Tibial nerve (tissue), 4 donors: Measurements from ENCODE around the gene KPNA6. TPM values are rescaled to one million over a fixed set of nuclear protein-coding genes. Genes with fewer than 3 reads are reported as not detected.
"Not testable (repeated sequence)": the region's sequence is repeated elsewhere in the genome, so short reads cannot be mapped to it uniquely, and the experiment has no call there.

Experiments
- DNase-seq, 2 donors: peaks; one replicate each; pipeline ENCODE4 v3.0.0-alpha.2; 2019; ENCODE audit warnings: low spot score in 2 of 2
- H3K27ac ChIP-seq, 4 donors: fragments of 200-600 bp; sonication (generic) in 3 of 4; one replicate each; pipeline ENCODE4 v1.5.1; 2017 to 2019; ENCODE audit warnings: mild to moderate bottlenecking in 1 of 4
- H3K27me3 ChIP-seq, 2 donors: fragments of 200-600 bp; sonication (generic) in 1 of 2; one replicate each; pipeline versions ENCODE4 v1.5.1 to v1.6.0; 2017 to 2019
- H3K36me3 ChIP-seq, 3 donors: fragments of 200-600 bp; sonication (generic); one replicate each; pipeline ENCODE4 v1.5.1; 2018 to 2019
- H3K4me1 ChIP-seq, 4 donors: fragments of 200-600 bp; sonication (generic) in 3 of 4; one replicate each; pipeline ENCODE4 v1.5.1; 2017 to 2019
- H3K4me3 ChIP-seq, 4 donors: fragments of 200-600 bp; sonication (generic) in 3 of 4; one replicate each; pipeline ENCODE4 v1.5.1; 2017 to 2019; ENCODE audit warnings: mild to moderate bottlenecking in 1 of 4, moderate library complexity in 1 of 4
- H3K9me3 ChIP-seq, 4 donors: fragments of 200-600 bp; sonication (generic) in 3 of 4; one replicate each; pipeline ENCODE4 v1.5.1; 2017 to 2019
- EP300 ChIP-seq, 2 donors: sonication (generic); formaldehyde crosslinking; IDR thresholded peaks; one replicate each; pipeline ENCODE4 v1.6.1; 2017; ENCODE audit warnings: antibody characterized with exemption in 2 of 2, mild to moderate bottlenecking in 1 of 2
- POLR2A ChIP-seq, 2 donors: fragments of 450-650 bp; IDR thresholded peaks; one replicate each; pipeline ENCODE4 v1.6.1; 2017; ENCODE audit warnings: antibody characterized with exemption in 2 of 2, mild to moderate bottlenecking in 2 of 2, moderate library complexity in 2 of 2
- WGBS, 2 donors: methylation state at CpG; one replicate each; pipeline ENCODE4 v1.1.5; 2018; 5-methylcytosine and 5-hydroxymethylcytosine counted together
- total RNA-seq, 4 donors: library from RNA; depleted of rRNA; stranded (reverse); fragments of >200 nt; gene quantifications; one replicate each; pipeline ENCODE4 v1.1.0, GENCODE V29; 2016
- TF ChIP-seq, protein P1 (sequence below), 5 experiments: fragments of 200-600 bp in 3 of 5; fragments of 450-650 bp in 2 of 5; sonication (generic) in 3 of 5; IDR thresholded peaks; one replicate each; pipeline ENCODE4 v1.5.1; 2016 to 2019; ENCODE audit warnings: antibody characterized with exemption in 5 of 5, mild to moderate bottlenecking in 3 of 5, moderate library complexity in 2 of 5

The KPNA6 gene
- total RNA-seq = 10 to 100 TPM; 30.3 to 39.3 (median 33.5) TPM

DNA sequence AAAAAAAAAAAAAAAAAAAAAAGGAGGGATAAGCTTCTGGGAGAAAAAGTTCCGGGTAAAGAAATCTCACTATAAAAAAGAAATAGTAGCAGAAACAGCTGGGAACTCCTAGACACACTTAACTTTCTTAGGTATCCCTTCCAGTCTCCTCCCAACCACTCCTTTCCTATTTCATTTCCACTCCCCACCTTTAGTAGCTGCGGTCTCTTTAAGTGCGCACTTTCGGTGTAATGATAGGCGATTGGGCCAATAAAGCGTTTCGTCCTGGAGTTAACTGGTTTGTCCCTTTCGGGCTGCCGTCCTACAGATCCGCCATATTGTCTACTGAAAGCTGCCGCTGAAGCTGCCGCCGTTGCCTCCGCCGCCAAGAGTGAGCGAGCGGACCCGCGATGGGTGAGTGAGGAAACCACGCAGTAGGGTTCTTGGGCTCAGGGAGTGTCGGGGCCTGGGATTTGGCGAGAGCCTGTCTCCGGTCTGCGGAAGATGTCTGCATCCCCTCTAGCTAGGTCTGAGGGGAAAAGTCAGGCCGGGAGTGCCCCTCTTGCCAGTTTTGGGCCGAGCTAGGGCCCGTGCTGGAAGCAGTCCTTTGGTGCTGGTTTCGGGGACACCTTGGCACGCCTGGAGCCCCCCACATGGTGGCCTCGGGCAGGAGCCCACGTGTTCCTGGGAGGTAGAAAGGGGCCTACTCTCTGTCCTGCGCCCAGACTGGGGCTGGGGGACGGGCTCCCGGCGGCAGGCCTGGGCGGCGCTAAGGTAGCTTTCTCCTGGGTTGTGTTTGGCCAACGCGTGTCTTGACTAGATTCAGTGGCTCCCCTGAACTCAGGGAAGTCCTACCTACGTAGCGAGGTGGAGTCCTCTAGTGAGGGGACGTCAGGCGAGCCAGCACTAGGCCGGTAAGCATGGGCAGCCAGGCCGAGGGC is at the start of gene KPNA6:
Gene KPNA6, plus strand, starts transcription at position 315 of the 920 bp plus-strand sequence. Its CDS starts 75 bp downstream, at position 390.
- WGBS, 2 donors = 0% methylated on average over 38 to 39 of the region's 45 CpGs
- Histone ChIP-seq H3K27me3 (no peaks in the 10 kb centered on the region), H3K27ac (peak within 1 kb of the TSS; percentile 86 to 94 (median 89)), H3K4me3 (peak within 1 kb of the TSS; percentile 76 to 94 (median 78)), H3K4me1 (peaks cover 0 to 51% (median 29%) of the 10 kb centered on the region in 4 donors), H3K36me3 (no peaks in the 10 kb centered on the region), H3K9me3 (no peaks in the 10 kb centered on the region)
- TF ChIP-seq, protein P1, sequence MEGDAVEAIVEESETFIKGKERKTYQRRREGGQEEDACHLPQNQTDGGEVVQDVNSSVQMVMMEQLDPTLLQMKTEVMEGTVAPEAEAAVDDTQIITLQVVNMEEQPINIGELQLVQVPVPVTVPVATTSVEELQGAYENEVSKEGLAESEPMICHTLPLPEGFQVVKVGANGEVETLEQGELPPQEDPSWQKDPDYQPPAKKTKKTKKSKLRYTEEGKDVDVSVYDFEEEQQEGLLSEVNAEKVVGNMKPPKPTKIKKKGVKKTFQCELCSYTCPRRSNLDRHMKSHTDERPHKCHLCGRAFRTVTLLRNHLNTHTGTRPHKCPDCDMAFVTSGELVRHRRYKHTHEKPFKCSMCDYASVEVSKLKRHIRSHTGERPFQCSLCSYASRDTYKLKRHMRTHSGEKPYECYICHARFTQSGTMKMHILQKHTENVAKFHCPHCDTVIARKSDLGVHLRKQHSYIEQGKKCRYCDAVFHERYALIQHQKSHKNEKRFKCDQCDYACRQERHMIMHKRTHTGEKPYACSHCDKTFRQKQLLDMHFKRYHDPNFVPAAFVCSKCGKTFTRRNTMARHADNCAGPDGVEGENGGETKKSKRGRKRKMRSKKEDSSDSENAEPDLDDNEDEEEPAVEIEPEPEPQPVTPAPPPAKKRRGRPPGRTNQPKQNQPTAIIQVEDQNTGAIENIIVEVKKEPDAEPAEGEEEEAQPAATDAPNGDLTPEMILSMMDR (IDR thresholded peaks at IDR 0.05) = peak in 2 of 5 experiments; percentile 25 to 36
- TF ChIP-seq EP300 (IDR thresholded peaks at IDR 0.05) (peak; percentile 71 to 95), POLR2A (IDR thresholded peaks at IDR 0.05) (peak in 1 of 2 donors; percentile 59)
- DNase-seq = peak; percentile 67 to 90

DNA sequence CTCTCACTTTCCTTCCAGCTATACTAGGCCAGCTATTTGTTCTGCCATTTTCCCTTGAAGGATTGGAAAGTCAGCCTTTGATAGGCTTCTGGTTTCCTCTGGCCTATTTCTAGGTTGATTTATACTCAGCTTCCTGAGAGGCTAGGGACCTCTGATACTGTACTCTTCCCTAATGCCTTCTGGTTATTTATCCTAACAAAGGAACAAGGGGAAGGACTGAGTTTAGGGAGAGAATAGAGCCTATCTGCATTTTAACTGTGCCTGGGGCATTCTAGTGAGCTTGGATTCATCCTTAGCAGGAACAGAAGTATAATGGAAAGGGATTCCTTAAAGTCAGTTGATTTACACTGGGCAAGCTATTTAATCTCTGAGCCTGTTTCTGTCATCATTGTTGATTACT is 46.9 kb upstream of the KPNA6 start:
- no peaks in the 10 kb centered on the region for H3K9me3 ChIP-seq
- H3K27me3 ChIP-seq = no peaks in the 10 kb centered on the region
- peak overlapping the region in 1 of 4 donors; percentile 26 for H3K27ac ChIP-seq
- no peak for TF ChIP-seq EP300 (IDR thresholded peaks at IDR 0.05)
- H3K4me1 ChIP-seq = peaks cover 0 to 18% (median 10%) of the 10 kb centered on the region in 4 donors
- no peak overlapping the region for H3K4me3 ChIP-seq
- H3K36me3 ChIP-seq = peaks cover 0 to 62% (median 15%) of the 10 kb centered on the region in 3 donors
- no peak for DNase-seq

DNA sequence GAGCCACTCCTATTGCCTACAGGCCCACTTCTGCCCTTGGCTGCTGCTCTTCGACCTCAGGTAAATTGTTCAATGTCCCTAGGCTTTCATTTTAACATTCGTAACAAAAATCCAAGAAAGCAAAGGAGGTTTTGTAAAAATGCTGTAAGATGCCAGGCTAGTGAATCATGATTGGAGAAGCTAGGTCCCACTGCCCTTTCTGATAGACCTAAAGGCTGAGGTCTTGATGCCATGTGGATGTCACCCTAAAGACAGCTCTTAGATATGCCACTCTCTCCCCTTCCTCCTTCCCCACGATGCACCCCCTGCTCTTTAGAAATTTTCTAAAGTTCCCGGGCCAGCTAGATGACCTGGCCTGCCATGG is 45.0 kb upstream of the KPNA6 start:
- WGBS, 2 donors = 53 to 64% methylated on average over 4 of the region's 4 CpGs
- no peak for DNase-seq
- Histone ChIP-seq H3K36me3 (peaks cover 0 to 42% (median 12%) of the 10 kb centered on the region in 3 donors), H3K27ac (peak overlapping the region in 3 of 4 donors; percentile 54 to 79 (median 57)), H3K9me3 (no peaks in the 10 kb centered on the region), H3K4me1 (peaks cover 0 to 33% (median 23%) of the 10 kb centered on the region in 4 donors), H3K4me3 (no peak overlapping the region), H3K27me3 (no peaks in the 10 kb centered on the region)
- TF ChIP-seq EP300 (IDR thresholded peaks at IDR 0.05) (no peak), POLR2A (IDR thresholded peaks at IDR 0.05) (no peak)
- TF ChIP-seq, protein P1 (IDR thresholded peaks at IDR 0.05) = no peak

DNA sequence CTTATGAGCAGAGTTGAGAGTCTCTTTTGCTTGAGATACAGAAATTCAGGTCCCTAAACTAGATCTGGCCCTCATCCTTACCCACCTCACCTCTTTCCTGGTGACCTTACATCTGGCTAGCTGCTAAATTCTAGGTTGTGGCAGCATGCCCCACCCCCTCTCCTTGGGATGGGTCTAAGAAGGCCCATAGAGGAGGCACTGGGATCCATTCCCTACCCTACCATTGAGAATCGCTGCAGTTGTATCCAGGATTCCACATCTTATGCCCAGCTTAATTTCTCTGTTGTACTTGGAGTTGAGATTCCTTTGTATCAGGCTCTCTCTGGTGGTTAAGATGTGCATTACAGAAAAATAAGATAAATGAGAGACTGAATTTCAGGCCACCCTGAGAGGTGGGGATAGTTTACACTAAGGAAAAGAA is 44.6 kb upstream of the KPNA6 start:
- peaks cover 0 to 38% (median 12%) of the 10 kb centered on the region in 3 donors for H3K36me3 ChIP-seq
- H3K4me1 ChIP-seq = peaks cover 0 to 35% (median 23%) of the 10 kb centered on the region in 4 donors
- no peaks in the 10 kb centered on the region for H3K9me3 ChIP-seq
- peak overlapping the region in 3 of 4 donors; percentile 54 to 79 (median 57) for H3K27ac ChIP-seq
- TF ChIP-seq POLR2A (IDR thresholded peaks at IDR 0.05) = no peak
- TF ChIP-seq, protein P1 (IDR thresholded peaks at IDR 0.05) = peak; percentile 48 to 84 (median 55)
- peak in 1 of 2 donors; percentile 18 for TF ChIP-seq EP300 (IDR thresholded peaks at IDR 0.05)
- H3K4me3 ChIP-seq = no peak overlapping the region
- no peaks in the 10 kb centered on the region for H3K27me3 ChIP-seq
- WGBS, 2 donors = 0 to 9% methylated on average over 1 of the region's 1 CpG
- DNase-seq = no peak

DNA sequence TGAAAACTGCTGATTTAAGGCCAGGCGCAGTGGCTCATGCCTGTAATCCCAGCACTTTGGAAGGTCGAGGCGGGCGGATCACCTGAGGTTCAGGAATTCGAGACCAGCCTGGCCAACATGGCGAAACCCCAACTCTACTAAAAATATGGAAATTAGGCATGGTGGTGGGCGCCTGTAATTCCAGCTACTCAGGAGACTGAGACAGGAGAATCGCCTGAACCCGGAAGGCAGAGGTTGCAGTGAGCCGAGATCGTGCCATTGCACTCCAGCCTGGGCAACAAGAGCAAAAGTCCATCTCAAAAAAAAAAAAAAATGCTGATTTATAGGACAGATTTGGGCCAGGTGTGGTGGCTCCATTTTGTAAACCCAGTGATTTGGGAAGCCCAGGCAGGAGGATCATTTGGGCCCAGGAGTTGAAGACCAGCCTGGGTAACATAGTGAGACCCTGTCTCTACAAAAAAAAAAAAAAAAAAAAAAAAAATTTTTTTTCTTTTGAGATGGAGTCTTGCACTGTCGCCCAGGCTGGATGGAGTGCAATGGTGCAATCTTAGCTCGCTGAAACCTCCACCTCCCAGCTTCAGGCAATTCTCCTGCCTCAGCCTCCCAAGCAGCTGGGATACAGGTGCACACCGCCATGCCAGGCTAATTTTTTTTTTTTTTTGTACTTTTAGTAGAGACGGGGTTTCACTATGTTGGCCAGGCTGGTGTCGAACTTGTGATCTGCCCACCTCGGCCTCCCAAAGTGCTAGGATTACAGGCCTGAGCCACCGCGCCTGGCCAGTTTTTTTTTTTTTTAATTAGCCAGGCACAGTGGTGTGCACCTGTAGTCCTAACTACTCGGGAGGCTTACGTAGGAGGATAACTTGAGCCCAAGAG is 42.0 kb upstream of the KPNA6 start:
- whole genome bisulfite sequencing, 2 donors = 68 to 71% methylated on average over 21 of the region's 21 CpGs
- H3K4me1 ChIP-seq = peaks cover 0 to 45% (median 23%) of the 10 kb centered on the region in 4 donors
- H3K36me3 ChIP-seq = peaks cover 0 to 14% (median 3%) of the 10 kb centered on the region in 3 donors
- not testable (repeated sequence) for H3K27me3 ChIP-seq, H3K9me3 ChIP-seq, DNase-seq, H3K4me3 ChIP-seq
- peak overlapping the region in 2 of 4 donors; percentile 62 to 64 for H3K27ac ChIP-seq
